Activated naive CD4-positive, alpha-beta T cell treated with anti-CD3 and anti-CD28 coated beads for 36 hours (primary cell): ENCODE results near the gene ANXA10. TPM values are rescaled to one million over a fixed set of nuclear protein-coding genes. Genes with fewer than 3 reads are reported as not detected.

Experiments
- CTCF ChIA-PET: fragments of 350-600 bp; sonication (Branson Sonifier 250); formaldehyde crosslinking; loops from one replicate; lab custom pipeline; 2021; ENCODE audit warnings: antibody characterized with exemption; lab: Charles Lee
- DNase-seq: peaks from one replicate; pipeline ENCODE4 v3.0.0-alpha.2; 2020
- H3K27ac Mint-ChIP-seq: one replicate; pipeline ENCODE4 v1.8.0; 2021; ENCODE audit warnings: mild to moderate bottlenecking, mixed read lengths
- H3K27me3 Mint-ChIP-seq: one replicate; pipeline ENCODE4 v1.8.0; 2021; ENCODE audit warnings: low read depth, mixed read lengths
- H3K36me3 Mint-ChIP-seq: one replicate; pipeline ENCODE4 v1.8.0; 2021; ENCODE audit warnings: low read depth, mixed read lengths
- H3K4me1 Mint-ChIP-seq: one replicate; pipeline ENCODE4 v1.8.0; 2021; ENCODE audit warnings: low read depth, mixed read lengths
- H3K4me3 Mint-ChIP-seq: one replicate; pipeline ENCODE4 v1.8.0; 2021; ENCODE audit warnings: mild to moderate bottlenecking, moderate library complexity, mixed read lengths
- H3K9me3 Mint-ChIP-seq: one replicate; pipeline ENCODE4 v1.8.0; 2021; ENCODE audit warnings: mixed read lengths
- intact Hi-C: fragments of 100-400 bp; cut with micrococcal nuclease; formaldehyde crosslinking; loops from one replicate; pipeline ENCODE4 v1.15.1; 2023
- total RNA-seq, 2 experiments: library from RNA; stranded (reverse); gene quantifications; one replicate each; pipeline ENCODE4 v1.2.3, GENCODE V29; 2021

ANXA10 gene
- total RNA-seq, 2 experiments from 2014 or later = not detected

DNA sequence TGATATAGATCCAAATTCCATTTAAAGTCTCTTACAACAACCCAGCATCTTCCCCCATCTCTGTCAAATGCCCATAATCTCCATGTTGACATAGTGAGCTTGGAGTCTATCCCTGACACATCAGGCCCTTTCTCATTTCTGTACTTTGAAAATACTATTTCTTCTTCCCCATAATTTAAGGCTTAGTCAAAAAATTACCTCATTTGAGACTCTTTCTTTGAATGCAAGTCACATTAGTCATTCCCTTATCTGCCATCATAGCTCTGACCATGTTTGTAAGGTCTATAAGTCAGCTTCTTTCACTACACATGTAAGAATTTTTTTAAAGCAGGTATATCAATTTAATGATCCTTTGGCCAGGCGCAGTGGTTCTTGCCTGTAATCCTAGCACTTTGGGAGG is 126.3 kb downstream of the ANXA10 start:
- H3K36me3 Mint-ChIP-seq = peaks cover 64% of the 10 kb centered on the region
- intact Hi-C loops = no loop called here
- no peak for DNase-seq
- no peaks in the 10 kb centered on the region for H3K27me3 Mint-ChIP-seq
- CTCF ChIA-PET = interaction anchor here (0.6 kb wide), 1 partner anchor 324 kb away, joined by 6 read pairs; no protein-coding TSS in a partner anchor
- peaks cover 24% of the 10 kb centered on the region for H3K9me3 Mint-ChIP-seq
- no peak overlapping the region for H3K27ac Mint-ChIP-seq
- H3K4me1 Mint-ChIP-seq = peaks cover 3% of the 10 kb centered on the region
- H3K4me3 Mint-ChIP-seq = no peak overlapping the region

DNA sequence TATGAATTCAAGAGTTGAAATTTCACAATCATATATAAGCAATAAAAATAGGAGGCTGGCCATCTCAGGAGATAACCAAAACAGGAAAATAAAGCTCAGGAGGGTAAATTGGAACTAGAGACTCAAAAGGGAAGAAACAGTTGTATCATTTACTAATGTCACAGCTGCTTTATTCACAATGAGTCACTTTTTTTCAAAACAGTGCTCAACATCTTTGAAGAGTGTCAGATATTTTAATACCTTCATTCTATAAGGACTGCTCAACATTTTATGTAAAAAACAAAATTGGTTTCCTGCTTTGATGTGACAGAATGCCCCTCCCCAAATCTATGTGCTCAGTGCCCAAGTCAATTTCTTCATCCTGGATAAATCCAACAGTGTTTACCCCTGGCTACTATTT is 128.6 kb downstream of the ANXA10 start:
- CTCF ChIA-PET = no interaction called here
- Mint-ChIP-seq H3K27ac (no peak overlapping the region), H3K27me3 (no peaks in the 10 kb centered on the region), H3K4me1 (peaks cover 3% of the 10 kb centered on the region), H3K36me3 (peaks cover 51% of the 10 kb centered on the region), H3K4me3 (no peak overlapping the region), H3K9me3 (peaks cover 6% of the 10 kb centered on the region)
- intact Hi-C loops = no loop called here
- no peak for DNase-seq

- H3K27ac Mint-ChIP-seq = no peak overlapping the region
- H3K4me3 Mint-ChIP-seq = no peak overlapping the region
- CTCF ChIA-PET = no interaction called here
- H3K36me3 Mint-ChIP-seq = peaks cover 51% of the 10 kb centered on the region
- peaks cover 6% of the 10 kb centered on the region for H3K9me3 Mint-ChIP-seq
- no peaks in the 10 kb centered on the region for H3K27me3 Mint-ChIP-seq
- no peak for DNase-seq
- intact Hi-C loops = no loop called here
- H3K4me1 Mint-ChIP-seq = peaks cover 3% of the 10 kb centered on the region
Observed at GRCh38 chr4:168221301-168221700, 129.0 kb downstream of the ANXA10 start.

Other genes starting within 250 kb of the ANXA10 start
- 10 to 100 TPM; 26.8 to 28.2 TPM for gene DDX60, start 226.2 kb downstream of the ANXA10 start, total RNA-seq